OCI-LY7 (cell line): ENCODE data around the gene MAGEB4. TPM values are rescaled to one million over a fixed set of nuclear protein-coding genes. Genes with fewer than 3 reads are reported as not detected.

Experiments
- BruUV-seq: library from RNA; stranded (reverse); fragments of 400-500 nt; replicated peaks from 2 replicates; lab custom pipeline; 2021; lab: Mats Ljungman, UMichigan
- CTCF ChIA-PET: fragments of 300-600 bp; sonication (Branson Sonifier 250); formaldehyde crosslinking; loops from one replicate; lab custom pipeline; 2022; ENCODE audit warnings: antibody characterized with exemption; ENCODE audit not compliant: unreplicated experiment; lab: Charles Lee
- POLR2A ChIA-PET: fragments of 300-600 bp; sonication (Branson Sonifier 250); formaldehyde crosslinking; loops from one replicate; lab custom pipeline; 2022; ENCODE audit warnings: antibody characterized with exemption; lab: Charles Lee
- DNase-seq: peaks from one replicate; pipeline ENCODE4 v3.0.0-alpha.2; 2015; ENCODE audit warnings: low spot score
- H2AFZ ChIP-seq: fragments of 200-600 bp; sonication (generic), shearing (Covaris generic); 2 replicates; pipeline ENCODE4 v1.6.1; 2014; ENCODE audit warnings: mild to moderate bottlenecking, antibody characterized with exemption, low read length, moderate library complexity
- H3K27ac ChIP-seq: fragments of 200-600 bp; sonication (generic); 2 replicates; pipeline ENCODE4 v1.5.1; 2014; ENCODE audit warnings: mixed run types, low read depth, mild to moderate bottlenecking, moderate library complexity, low read length, inconsistent platforms; ENCODE audit not compliant: poor library complexity, severe bottlenecking
- H3K36me3 ChIP-seq: fragments of 200-600 bp; sonication (generic); 2 replicates; pipeline ENCODE4 v1.6.1; 2014; ENCODE audit warnings: mild to moderate bottlenecking, antibody characterized with exemption, low read length, moderate library complexity, mixed read lengths; ENCODE audit not compliant: insufficient read depth
- H3K4me1 ChIP-seq: fragments of 200-600 bp; sonication (generic); 2 replicates; pipeline ENCODE4 v1.5.1; 2014; ENCODE audit warnings: mild to moderate bottlenecking, low read length; ENCODE audit not compliant: insufficient read depth, poor library complexity, severe bottlenecking
- H3K4me2 ChIP-seq: fragments of 200-600 bp; sonication (generic); 2 replicates; pipeline ENCODE4 v1.6.1; 2014; ENCODE audit warnings: mild to moderate bottlenecking, low read length
- H3K4me3 ChIP-seq: fragments of 200-600 bp; sonication (generic); 2 replicates; pipeline ENCODE4 v1.5.1; 2014; ENCODE audit warnings: mild to moderate bottlenecking, low read depth, low read length; ENCODE audit not compliant: poor library complexity, severe bottlenecking
- H3K79me2 ChIP-seq: fragments of 200-600 bp; sonication (generic); 2 replicates; pipeline ENCODE4 v1.6.1; 2016; ENCODE audit warnings: low read depth, mild to moderate bottlenecking, low read length, moderate library complexity, mixed read lengths; ENCODE audit not compliant: insufficient read depth
- H3K9me2 ChIP-seq: fragments of 200-600 bp; sonication (generic); 2 replicates; pipeline ENCODE4 v1.6.1; 2016; ENCODE audit warnings: mild to moderate bottlenecking, low read length, mixed read lengths; ENCODE audit not compliant: insufficient read depth
- H3K9me3 ChIP-seq: fragments of 200-600 bp; sonication (generic); 2 replicates; pipeline ENCODE4 v1.6.1; 2014; ENCODE audit warnings: mild to moderate bottlenecking, mixed run types, low read length, mixed read lengths
- H4K20me1 ChIP-seq: fragments of 200-600 bp; sonication (generic); 2 replicates; pipeline ENCODE4 v1.6.1; 2014; ENCODE audit warnings: mild to moderate bottlenecking, antibody characterized with exemption, low read length, moderate library complexity, mixed read lengths; ENCODE audit not compliant: insufficient read depth
- CTCF ChIP-seq: fragments of 200-600 bp; sonication (generic); conservative IDR thresholded peaks from 2 replicates; pipeline ENCODE4 v1.5.1; 2014; ENCODE audit warnings: mild to moderate bottlenecking, antibody characterized with exemption, low read length, moderate library complexity, mixed read lengths
- EZH2phosphoT487 ChIP-seq: fragments of 200-600 bp; sonication (generic); IDR thresholded peaks from 2 replicates; pipeline ENCODE4 v1.6.1; 2018; ENCODE audit warnings: low read depth, borderline replicate concordance, mild to moderate bottlenecking, mixed run types, antibody characterized with exemption, low read length, moderate library complexity, mixed read lengths
- intact Hi-C: fragments of 100-400 bp; cut with micrococcal nuclease; formaldehyde crosslinking; loops from one replicate; pipeline ENCODE4 v1.10.0; 2022; ENCODE audit not compliant: unreplicated experiment
- total RNA-seq, 2 experiments: library from RNA; depleted of rRNA in 1 of 2; stranded (reverse); fragments of >200 nt in 1 of 2; shearing (Covaris generic) in 1 of 2; gene quantifications; 2 replicates each; pipeline ENCODE4 v1.2.3, GENCODE V29; 2014 to 2022

MAGEB4 gene
- total RNA-seq, 2 experiments from 2014 or later: not detected

- Histone ChIP-seq H3K4me2 (no peak overlapping the region), H2AFZ (no peak overlapping the region), H3K9me3 (no peaks in the 10 kb centered on the region), H3K4me1 (no peaks in the 10 kb centered on the region), H3K4me3 (no peak overlapping the region), H3K36me3 (no peaks in the 10 kb centered on the region), H3K79me2 (no peaks in the 10 kb centered on the region), H3K9me2 (no peaks in the 10 kb centered on the region), H3K27ac (no peak overlapping the region), H4K20me1 (no peaks in the 10 kb centered on the region)
- BruUV-seq: no TSS peak
- intact Hi-C loops: no loop called here
- no peak for TF ChIP-seq EZH2phosphoT487
- 0 out of 2 replicates have a peak, but pooled peaks have one; percentile 26 for TF ChIP-seq CTCF
- DNase-seq: no peak
- ChIA-PET CTCF (no interaction called here), POLR2A (no interaction called here)
These were observed 33.7 kb downstream of the MAGEB4 start for GRCh38 chrX:30275498-30275897.

- no peaks in the 10 kb centered on the region for H3K4me1 ChIP-seq
- H3K27ac ChIP-seq: no peak overlapping the region
- H3K9me2 ChIP-seq: no peaks in the 10 kb centered on the region
- H3K9me3 ChIP-seq: no peaks in the 10 kb centered on the region
- CTCF ChIA-PET: no interaction called here
- TF ChIP-seq EZH2phosphoT487 (no peak), CTCF (no peak)
- H3K4me3 ChIP-seq: no peak overlapping the region
- no peaks in the 10 kb centered on the region for H3K79me2 ChIP-seq
- intact Hi-C loops: no loop called here
- no peaks in the 10 kb centered on the region for H3K36me3 ChIP-seq
- H4K20me1 ChIP-seq: no peaks in the 10 kb centered on the region
- no TSS peak for BruUV-seq
- no peak overlapping the region for H2AFZ ChIP-seq
- H3K4me2 ChIP-seq: no peak overlapping the region
- DNase-seq: no peak
- POLR2A ChIA-PET: no interaction called here
These were observed 36.6 kb downstream of the MAGEB4 start for GRCh38 chrX:30278365-30278764.

GRCh38 chrX:30280428-30280827 lies 38.6 kb downstream of the MAGEB4 start:
- H3K36me3 ChIP-seq: no peaks in the 10 kb centered on the region
- H4K20me1 ChIP-seq: no peaks in the 10 kb centered on the region
- CTCF ChIA-PET: no interaction called here
- H3K4me3 ChIP-seq: no peak overlapping the region
- no peaks in the 10 kb centered on the region for H3K9me2 ChIP-seq
- H3K4me1 ChIP-seq: no peaks in the 10 kb centered on the region
- H3K9me3 ChIP-seq: no peaks in the 10 kb centered on the region
- no peak for DNase-seq
- H3K79me2 ChIP-seq: no peaks in the 10 kb centered on the region
- no peak overlapping the region for H3K4me2 ChIP-seq
- BruUV-seq: no TSS peak
- intact Hi-C loops: no loop called here
- no peak for TF ChIP-seq EZH2phosphoT487
- TF ChIP-seq CTCF: no peak
- POLR2A ChIA-PET: no interaction called here
- H2AFZ ChIP-seq: no peak overlapping the region
- H3K27ac ChIP-seq: no peak overlapping the region
